GM19239 (cell line): Measurements from ENCODE around the gene HYPK.
A peak's percentile ranks its signal among the peaks of the same experiment; 100 is the strongest.
"Not testable (repeated sequence)": the region's sequence is repeated elsewhere in the genome, so short reads cannot be mapped to it uniquely, and the experiment has no call there.

Source experiments
- DNase-seq: peaks from one replicate; pipeline ENCODE4 v3.0.0; 2011; ENCODE audit warnings: low spot score; ENCODE audit not compliant: insufficient read length
- FAIRE-seq: peaks from 2 replicates; lab custom pipeline; 2011; peaks lifted over from hg19 to GRCh38; lab: Jason Lieb, UNC

The HYPK gene

GRCh38 chr15:43794269-43795037, 5.9 kb upstream of the HYPK start:
- DNase-seq (no peak), FAIRE-seq (no peak)

DNA sequence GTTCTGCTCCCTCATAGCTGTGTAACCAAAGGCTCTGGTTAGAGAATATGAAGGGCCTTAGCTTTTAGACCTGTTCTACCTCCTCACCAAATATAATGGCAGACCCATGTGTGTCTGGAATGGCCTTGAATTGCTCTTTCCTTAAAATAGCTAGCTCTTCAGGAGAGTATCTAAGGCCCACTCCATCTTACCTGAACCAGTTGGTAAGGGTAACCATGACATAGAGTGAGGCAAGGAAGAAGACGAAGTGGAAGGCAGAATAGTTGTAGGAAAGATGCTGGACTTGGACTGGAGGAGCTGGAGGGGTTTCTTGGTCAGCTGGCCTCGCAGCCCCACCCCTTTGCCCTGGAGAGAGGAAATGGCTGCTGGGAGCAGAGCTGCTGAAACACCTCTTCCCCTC, 5.2 kb upstream of the HYPK start:
- FAIRE-seq = no peak
- DNase-seq = no peak

GRCh38 chr15:43795997-43796396, 4.4 kb upstream of the HYPK start:
- DNase-seq (no peak), FAIRE-seq (no peak)

- no peak for FAIRE-seq
- DNase-seq = no peak
These were observed 3.8 kb upstream of the HYPK start for GRCh38 chr15:43796566-43796965.

DNA sequence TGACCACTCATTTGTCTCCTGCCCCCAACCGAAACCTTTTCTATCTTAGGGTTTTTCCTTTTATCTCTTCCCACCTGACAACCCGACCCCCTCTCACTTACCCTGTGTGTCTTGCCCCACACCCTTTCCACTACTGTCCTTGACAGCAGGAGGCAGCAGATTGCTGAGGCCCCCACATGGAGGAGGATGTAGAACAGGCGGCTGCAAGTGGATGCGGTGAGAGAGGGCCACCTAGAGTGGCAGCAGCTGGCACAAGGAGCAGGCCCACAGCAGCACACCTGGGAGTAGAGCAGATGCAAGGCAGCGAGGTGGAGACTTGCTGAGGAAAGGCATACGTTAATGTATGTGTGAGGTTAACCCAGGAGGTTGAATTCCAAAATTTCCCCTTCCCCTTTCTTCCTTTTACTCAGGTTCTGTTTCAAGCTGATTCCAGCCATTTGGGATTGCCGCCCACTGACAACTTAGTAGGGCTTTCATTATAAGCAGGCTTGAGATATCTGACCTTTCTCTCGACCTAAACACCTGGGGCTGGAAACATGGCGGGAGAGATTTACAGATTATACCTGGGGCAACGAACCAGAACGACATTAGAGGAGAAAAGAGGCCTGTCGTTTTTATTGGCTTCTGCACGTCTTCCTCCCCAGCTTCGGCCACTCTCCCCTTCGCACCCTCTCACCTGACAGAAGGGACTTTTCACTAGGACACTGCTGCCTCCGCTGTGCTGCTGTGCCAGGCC, 1.0 kb upstream of the HYPK start:
- DNase-seq = no peak
- FAIRE-seq = no peak

- FAIRE-seq (no peak), DNase-seq (no peak)
These were observed 484 bp upstream of the HYPK start, which contains the start of gene SERINC4 for GRCh38 chr15:43799945-43800285. Gene SERINC4, minus strand, starts transcription at chr15:43800220. Its CDS starts 234 bp downstream, at chr15:43799986.

DNA sequence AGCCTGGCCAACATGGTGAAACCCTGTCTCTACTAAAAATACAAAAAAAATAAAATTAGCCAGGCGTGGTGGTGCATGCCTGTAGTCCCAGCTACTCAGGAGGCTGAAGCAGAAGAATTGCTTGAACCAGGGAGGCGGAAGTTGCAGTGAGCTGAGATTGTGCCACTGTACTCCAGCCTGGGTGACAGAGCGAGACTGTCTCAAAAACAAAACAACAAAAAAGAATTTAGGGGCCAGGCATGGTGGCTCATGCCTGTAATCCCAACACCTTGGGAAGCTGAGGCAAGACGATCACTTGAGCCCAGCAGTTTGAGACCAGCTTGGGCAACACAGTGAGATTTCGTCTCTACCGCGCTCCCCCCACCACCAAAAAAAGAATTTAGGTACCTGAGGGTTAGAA, 2.3 kb downstream of the HYPK start:
- not testable (repeated sequence) for FAIRE-seq, DNase-seq

GRCh38 chr15:43808435-43808950, 8.1 kb downstream of the HYPK start:
- FAIRE-seq = no peak
- DNase-seq = no peak

GRCh38 chr15:43808960-43809678, 8.7 kb downstream of the HYPK start:
- FAIRE-seq (peak; percentile 21), DNase-seq (no peak)

DNA sequence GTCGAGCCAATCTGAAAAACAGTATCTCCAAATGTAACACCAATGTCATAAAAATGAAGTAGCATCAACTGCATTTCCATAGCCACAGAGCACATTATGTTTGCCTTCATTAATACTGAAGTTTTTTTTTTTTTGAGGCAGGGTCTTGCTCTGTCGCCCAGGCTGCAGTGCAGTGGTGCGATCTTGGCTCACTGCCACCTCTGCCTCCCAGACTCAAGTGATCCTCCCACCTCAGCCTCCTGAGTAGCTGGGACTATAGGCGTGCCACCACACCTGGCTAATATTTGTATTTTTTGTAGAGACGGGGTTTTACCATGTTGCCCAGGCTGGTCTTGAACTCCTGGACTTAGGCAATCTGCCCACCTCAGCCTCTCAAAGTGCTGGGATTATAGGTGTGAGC, 14.7 kb downstream of the HYPK start:
- FAIRE-seq, DNase-seq: not testable (repeated sequence)

- DNase-seq = no peak
- no peak for FAIRE-seq
These were observed 21.1 kb downstream of the HYPK start for GRCh38 chr15:43821505-43821904.

- peak; percentile 100 for FAIRE-seq
- peak; percentile 87 for DNase-seq
These were observed 24.2 kb downstream of the HYPK start, which contains the start of gene MFAP1 for GRCh38 chr15:43824302-43825246. Gene MFAP1, minus strand, starts transcription at chr15:43824690. Its CDS starts 121 bp downstream, at chr15:43824569.

DNA sequence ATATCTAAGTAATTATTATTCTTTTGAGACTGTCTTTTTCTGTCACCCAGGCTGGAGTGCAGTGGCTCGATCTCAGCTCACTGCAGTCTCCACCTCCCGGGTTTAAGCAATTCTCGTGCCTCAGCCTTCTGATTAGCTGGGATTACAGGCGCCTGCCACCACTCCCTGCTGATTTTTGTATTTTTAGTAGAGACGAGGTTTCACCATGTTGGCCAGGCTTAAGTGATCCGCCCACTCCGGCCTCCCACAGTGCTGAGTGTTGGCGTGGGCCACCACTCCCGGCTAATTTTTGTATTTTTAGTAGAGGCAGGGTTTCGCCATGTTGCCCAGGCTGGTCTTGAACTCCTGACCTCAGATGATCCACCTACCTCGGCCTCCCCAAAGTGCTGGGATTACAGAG, 24.9 kb downstream of the HYPK start:
- FAIRE-seq, DNase-seq: not testable (repeated sequence)

DNA sequence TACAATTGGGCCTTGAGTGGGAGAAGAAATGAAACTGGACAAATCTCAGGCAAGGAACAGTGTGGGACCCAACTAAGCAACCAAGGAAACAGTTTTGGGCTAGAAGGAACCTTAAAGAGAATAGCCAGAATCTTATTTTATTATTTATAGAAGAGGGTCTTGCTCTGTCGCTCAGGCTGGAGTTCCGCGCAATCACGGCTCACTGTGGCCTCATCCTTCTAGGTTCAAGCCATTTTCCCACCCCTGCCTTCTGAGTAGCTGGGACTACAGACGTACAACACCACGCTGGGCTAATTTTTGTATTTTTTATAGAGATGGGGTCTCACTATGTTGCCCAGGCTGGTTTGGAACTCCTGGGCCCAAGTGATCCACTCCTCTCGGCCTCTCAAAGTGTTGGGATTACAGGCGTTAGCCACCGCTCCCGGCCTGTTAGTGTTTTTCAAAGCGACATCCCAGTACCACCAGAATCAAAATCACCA, 25.7 kb downstream of the HYPK start:
- FAIRE-seq (no peak), DNase-seq (no peak)

GRCh38 chr15:43826508-43827341, 26.3 kb downstream of the HYPK start, which contains the start of gene WDR76:
Gene WDR76, plus strand, starts transcription at chr15:43827002. Its CDS starts 31 bp downstream, at chr15:43827033.
- DNase-seq (peak; percentile 56), FAIRE-seq (peak; percentile 80)

- DNase-seq (no peak), FAIRE-seq (peak; percentile 68)
These were observed 27.8 kb downstream of the HYPK start for GRCh38 chr15:43828061-43828657.

DNA sequence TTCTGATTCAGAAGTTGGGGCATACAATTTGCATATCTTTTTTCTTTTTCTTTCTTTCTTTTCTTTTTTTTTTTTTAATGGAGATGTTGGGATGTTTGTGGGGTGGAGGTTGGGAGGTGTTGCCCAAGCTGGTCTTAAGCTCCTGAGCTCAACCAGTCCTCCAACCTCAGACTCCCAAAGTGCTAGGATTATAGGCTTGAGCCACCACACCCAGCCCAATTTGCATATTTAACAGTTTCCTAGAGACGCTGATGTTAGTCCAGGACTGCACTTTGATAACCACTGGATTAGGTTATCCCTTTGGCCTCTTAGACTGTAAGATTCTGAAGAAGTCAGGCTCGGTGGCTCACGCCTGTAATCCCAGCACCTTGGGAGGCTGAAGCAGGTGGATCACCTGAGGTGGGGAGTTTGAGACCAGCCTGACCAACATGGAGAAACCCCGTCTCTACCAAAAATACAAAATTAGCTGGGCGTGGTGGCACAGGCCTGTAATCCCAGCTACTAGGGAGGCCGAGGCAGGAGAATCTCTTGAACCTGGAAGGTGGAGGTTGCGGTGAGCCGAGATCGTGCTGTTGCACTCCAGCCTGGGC, 29.6 kb downstream of the HYPK start:
- not testable (repeated sequence) for DNase-seq

More for the DNA sequence above, 29.6 kb downstream of the HYPK start:
- FAIRE-seq = not testable (repeated sequence)
